Lower leg skin (tissue), 3 donors: ENCODE measurements around the gene HIPK1.

Source experiments
- POLR2A ChIP-seq, 2 donors: fragments of 450-650 bp; IDR thresholded peaks; one replicate each; pipeline ENCODE4 v1.6.1; 2016 to 2017; ENCODE audit warnings: antibody characterized with exemption in 2 of 2, mild to moderate bottlenecking in 1 of 2, moderate library complexity in 1 of 2
- TF ChIP-seq, protein P1 (sequence below), 3 donors: fragments of 450-650 bp; IDR thresholded peaks; one replicate each; pipeline ENCODE4 v1.5.1; 2016; ENCODE audit warnings: antibody characterized with exemption in 3 of 3, mild to moderate bottlenecking in 3 of 3, moderate library complexity in 2 of 3

GRCh38 chr1:113984710-113985109, 55.6 kb downstream of the HIPK1 start:
- TF ChIP-seq, protein P1, sequence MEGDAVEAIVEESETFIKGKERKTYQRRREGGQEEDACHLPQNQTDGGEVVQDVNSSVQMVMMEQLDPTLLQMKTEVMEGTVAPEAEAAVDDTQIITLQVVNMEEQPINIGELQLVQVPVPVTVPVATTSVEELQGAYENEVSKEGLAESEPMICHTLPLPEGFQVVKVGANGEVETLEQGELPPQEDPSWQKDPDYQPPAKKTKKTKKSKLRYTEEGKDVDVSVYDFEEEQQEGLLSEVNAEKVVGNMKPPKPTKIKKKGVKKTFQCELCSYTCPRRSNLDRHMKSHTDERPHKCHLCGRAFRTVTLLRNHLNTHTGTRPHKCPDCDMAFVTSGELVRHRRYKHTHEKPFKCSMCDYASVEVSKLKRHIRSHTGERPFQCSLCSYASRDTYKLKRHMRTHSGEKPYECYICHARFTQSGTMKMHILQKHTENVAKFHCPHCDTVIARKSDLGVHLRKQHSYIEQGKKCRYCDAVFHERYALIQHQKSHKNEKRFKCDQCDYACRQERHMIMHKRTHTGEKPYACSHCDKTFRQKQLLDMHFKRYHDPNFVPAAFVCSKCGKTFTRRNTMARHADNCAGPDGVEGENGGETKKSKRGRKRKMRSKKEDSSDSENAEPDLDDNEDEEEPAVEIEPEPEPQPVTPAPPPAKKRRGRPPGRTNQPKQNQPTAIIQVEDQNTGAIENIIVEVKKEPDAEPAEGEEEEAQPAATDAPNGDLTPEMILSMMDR (IDR thresholded peaks at IDR 0.05), result no peak
- TF ChIP-seq POLR2A (IDR thresholded peaks at IDR 0.05), result no peak
